GM21825 (cell line): ENCODE measurements around the gene ZNF584.
A peak's percentile ranks its signal among the peaks of the same experiment; 100 is the strongest.

Source experiments
- ATAC-seq: cut with Tn5 transposase; IDR thresholded peaks from one replicate; pipeline ENCODE4 v1.9.1; 2021; ENCODE audit warnings: mild to moderate bottlenecking, moderate library complexity; ENCODE audit not compliant: unreplicated experiment

ZNF584 gene

GRCh38 chr19:58460039-58460438 is 51.6 kb downstream of the ZNF584 start:
- no peak for ATAC-seq

- peak; percentile 18 for ATAC-seq
These were observed 57.8 kb downstream of the ZNF584 start for GRCh38 chr19:58466089-58466759.

GRCh38 chr19:58466760-58467589 is 58.5 kb downstream of the ZNF584 start, which contains the start of gene ZNF324:
Gene ZNF324 (plus strand): TSS chr19:58467080. CDS start chr19:58469186, 2,106 bp downstream.
- ATAC-seq = peak; percentile 80
